ENCODE data around the gene FSTL4.

The FSTL4 gene

GRCh38 chr5:133278317-133278716 is 334.0 kb downstream of the FSTL4 start:
- DNase-seq = no peak

DNA sequence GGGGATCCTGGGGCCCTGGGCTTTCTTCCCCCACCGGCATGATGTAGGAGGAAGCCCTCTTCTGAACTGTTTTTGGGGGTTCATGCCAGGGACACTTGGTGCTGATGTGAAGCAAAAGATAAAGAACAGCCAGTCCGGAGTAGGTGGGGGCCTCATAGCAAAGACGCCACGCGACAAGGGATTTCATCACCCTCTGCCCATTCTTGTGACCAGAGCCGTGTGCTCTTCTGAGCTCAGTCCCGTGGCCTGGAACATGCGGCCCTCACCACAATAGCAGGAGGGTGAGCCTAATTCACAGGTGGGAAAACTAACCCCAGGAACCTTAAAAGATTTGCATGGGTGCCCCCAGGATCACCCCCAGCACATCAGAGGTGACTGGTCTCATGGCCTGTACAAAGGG is 334.6 kb downstream of the FSTL4 start:
- DNase-seq = no peak

DNA sequence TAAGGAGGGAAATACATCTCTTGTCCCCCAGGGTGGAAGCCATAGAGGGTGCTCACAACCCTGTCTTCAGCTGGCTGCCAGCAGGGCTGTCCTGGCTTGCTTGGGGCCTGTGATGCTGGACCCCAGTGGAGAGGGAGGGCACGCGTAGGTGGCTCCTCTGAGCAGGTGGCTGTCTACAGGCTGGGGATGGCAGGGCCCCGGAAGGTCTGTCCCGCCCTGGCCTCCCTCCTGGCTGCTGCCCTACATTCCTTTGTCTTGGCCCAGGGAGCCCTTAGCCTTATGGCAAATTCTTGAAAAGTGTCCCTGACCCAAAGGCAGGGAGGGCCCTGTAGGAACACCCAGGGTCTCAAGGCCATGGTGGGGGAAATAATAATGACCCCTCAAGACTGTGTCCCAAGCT is 336.2 kb downstream of the FSTL4 start:
- DNase-seq = no peak

- DNase-seq = no peak
Observed at GRCh38 chr5:133275631-133276030, 336.7 kb downstream of the FSTL4 start.

GRCh38 chr5:133274597-133274935 is 337.8 kb downstream of the FSTL4 start:
- peak; percentile 55 for DNase-seq

DNA sequence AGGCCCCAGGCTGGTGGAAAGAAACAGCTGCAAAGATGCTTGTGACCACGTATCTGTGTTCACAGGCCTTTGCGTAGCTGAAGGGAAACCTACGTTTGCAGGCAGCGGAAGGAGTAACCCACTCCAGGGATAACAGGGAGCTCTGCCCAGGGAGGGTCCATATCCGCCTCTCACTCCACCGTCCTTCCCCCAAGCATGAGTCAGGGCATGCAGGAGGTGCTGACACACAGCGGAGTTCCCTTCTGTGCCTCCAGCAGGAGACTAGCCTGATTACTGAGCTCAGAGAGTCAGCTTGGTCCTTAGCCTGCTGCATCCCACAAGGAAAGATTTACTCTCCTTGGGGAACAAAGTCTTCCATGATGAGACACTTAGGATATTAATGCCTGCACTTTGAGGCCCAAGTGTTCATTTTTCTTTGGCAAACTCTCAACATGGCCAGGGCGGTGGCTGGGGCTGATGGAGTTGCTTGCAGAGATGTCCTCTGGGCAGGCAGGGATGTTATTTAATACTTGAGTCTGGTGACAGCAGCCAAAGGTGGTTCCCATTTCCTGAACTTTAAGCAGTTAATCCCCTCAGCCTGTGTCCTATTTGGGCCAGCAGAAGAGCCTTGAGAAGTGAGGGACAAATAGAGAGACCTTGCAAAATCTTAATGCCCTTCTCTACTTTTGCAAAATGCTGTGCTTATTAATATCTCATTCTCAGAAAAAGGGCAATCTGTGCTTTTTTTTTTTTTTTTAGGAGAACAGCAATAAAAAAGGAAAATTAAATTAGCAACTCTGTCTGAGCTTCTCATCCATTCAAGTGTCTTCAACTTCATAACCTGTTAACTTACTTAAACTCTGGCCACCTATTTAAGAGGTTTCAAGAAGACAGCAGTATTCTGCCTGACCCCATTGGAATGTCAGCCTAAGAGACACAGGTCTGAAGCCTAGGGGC is 338.4 kb downstream of the FSTL4 start:
- DNase-seq = no peak

GRCh38 chr5:133272345-133272744 is 340.0 kb downstream of the FSTL4 start:
- DNase-seq = no peak

DNA sequence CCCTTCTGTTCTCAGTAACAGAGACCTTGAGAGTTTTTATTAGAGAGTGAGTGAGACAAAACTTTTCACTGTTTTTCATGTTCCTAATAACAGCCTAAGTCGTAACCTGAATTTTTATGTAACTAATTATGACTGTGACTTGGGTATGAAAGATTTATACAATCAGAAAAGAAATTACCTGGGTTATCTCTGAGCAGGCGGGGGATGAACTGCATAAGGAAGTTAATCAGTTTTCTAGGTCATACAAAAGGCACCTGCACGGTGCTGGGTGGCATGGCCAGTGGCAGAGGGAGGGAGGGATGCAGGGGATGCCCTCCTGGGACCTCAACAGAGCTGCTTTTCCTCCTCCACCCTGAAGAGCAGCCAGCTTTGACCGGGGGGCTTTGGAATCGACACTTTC is 340.7 kb downstream of the FSTL4 start:
- DNase-seq = no peak

DNA sequence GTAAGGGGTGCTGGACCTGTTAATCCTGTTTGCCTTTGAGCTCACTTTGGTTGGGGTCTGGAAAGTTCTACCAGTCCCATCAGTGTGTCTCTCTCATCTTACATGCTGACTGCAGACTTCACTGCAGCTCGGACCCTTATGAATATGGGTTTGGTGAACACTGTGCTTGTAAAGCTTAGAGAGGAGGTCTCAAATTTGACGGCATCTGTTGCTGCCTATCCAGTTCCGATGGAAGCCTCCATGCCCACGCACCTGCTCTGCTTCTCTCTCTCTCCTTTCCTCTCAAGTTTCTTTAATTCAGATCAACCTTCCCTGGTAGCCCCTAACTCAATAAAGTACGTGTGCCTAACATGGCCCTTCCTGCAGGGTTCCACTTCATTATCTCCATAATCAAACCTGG is 342.6 kb downstream of the FSTL4 start:
- no peak for DNase-seq

DNA sequence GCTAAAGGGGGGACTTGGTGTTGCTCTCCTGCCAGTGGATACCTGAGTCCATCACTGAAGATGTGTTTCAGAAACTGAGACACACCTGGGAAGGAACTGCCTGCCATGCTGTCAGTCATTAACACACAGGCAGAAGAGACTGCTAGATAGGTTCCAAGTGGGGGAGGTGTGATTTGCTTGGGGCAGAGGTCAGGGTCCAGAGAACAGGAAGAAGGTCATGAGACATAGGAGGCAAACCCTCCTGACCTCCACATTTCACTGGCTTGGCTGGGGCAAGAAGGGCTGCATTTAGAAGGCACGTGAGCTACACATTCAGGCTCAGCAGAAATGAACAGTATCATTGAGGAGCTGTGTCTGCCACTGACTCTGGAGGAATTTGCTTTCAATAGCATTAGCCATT is 344.7 kb downstream of the FSTL4 start:
- no peak for DNase-seq

DNA sequence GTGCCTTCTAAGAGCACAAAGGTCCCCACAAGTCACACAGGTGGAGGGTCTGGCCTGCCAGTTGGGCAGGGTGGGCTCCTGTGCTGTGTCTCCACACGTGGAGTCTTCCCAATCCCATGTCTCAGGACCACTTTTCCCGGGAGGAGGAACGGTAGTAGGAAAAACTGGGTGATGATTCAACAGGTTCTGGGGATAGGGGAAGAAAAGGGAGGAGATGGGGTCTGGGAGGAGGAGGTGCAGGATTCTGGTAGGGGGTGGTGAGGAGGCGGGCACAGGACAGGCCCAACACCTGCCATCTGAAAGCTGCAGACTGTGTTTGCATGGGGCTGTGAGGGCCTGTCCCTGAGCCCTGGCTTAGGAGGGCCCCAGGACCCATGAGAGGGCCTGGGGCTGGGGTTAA is 345.4 kb downstream of the FSTL4 start:
- no peak for DNase-seq

DNA sequence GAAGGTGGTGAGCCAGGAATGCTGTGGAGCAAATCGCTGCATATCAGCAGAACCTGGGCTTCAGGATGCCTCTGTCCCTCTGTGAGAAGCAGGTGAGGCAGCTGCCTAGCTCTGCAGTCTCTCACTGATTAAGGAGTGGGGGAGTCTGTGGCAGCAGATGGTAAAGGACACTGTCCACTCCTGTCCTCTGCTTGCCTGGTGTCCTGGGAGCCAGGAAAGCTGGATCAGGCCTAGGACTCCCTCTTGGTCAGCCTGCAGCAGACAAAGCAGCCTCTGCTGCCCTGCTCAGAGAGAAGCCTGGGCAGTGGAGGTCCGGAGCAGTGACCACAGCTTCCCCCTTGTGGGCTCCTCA is 345.8 kb downstream of the FSTL4 start:
- DNase-seq = no peak

GRCh38 chr5:133265720-133266526 is 346.4 kb downstream of the FSTL4 start:
- no peak for DNase-seq

GRCh38 chr5:133265257-133265656 is 347.1 kb downstream of the FSTL4 start:
- DNase-seq = no peak

DNA sequence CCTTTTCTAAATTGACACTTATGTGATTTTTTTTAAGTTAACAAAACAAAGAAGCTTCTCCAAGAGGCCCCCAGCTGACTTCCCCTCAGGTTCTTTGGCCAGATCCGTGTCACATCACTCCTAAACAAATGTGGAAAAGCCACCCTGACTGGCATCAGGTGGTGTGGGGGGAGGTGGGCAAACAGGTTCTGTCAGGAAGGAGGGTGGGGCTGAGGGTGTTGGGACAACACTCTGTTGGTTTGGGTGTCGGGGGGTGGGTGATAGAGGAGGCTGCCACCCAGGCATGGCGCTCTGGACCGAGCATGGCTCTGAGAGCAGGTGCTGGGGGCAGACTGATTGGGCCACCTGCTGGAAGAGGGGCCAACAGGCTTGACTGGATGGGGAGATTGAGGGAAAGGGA is 349.7 kb downstream of the FSTL4 start:
- no peak for DNase-seq

- DNase-seq = no peak
Observed at GRCh38 chr5:133261993-133262392, 350.3 kb downstream of the FSTL4 start.

- DNase-seq = no peak
Observed at GRCh38 chr5:133260715-133261114, 351.6 kb downstream of the FSTL4 start.

DNA sequence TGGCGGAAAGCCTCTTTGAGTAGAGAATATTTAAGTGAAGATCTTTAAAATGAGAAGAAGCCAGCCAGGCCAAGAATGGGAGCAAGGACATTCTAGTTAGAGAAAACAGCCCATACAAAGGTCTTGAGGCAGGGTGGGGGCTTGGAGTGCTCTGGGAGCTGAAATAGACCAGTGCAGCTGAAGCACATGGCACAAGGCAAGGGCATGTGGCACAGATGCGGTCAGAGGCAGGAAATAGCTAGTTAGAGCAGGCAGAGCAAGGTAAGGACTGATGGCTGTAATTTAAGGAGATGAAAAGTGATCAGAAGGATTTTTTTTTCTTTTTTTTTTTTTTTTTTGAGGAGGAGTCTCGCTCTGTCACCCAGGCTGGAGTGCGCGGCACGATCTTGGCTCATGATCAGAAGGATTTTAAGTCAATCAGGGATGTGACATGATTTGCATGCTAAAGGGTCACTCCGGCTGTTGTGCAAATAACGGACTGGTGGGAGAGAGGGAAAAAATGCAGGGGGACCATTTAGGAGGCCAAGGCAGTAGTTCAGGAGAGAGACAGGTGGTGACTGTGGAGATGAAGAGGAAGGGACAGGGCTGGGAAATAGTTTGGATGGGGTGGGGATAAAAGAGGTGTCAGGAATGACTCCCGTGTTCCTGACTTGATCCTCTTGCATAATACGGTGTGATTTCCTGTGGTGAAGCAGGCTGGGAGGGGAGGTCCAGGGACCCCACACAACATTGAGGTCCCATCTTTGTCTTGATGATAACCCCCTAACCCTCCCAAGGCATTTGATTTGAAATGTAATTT is 352.9 kb downstream of the FSTL4 start:
- no peak for DNase-seq

GRCh38 chr5:133257977-133258376 is 354.4 kb downstream of the FSTL4 start:
- DNase-seq = no peak

GRCh38 chr5:133256276-133256675 is 356.1 kb downstream of the FSTL4 start:
- peak; percentile 9 for DNase-seq

DNA sequence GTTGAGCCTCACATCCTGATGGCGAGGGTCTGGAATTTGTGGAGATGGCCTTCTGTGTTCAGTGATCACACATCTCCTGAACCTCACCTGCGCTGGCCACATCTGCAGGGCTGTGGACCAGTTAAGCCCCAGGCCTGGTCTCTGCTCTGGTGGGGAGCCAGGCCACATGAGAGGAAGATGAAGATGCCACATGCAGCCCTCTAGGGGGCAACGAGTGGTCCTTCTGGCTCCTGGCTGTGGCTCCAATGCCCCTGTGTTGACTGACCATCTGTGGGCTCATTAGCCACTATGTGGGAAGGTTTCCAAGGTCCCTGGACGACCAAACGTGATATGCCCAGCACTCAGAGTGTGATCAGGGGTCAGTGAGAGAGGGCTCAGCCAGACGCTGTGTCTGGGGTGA is 357.5 kb downstream of the FSTL4 start:
- no peak for DNase-seq

- no peak for DNase-seq
Observed at GRCh38 chr5:133253671-133254070, 358.7 kb downstream of the FSTL4 start.

GRCh38 chr5:133253070-133253469 is 359.3 kb downstream of the FSTL4 start:
- no peak for DNase-seq

DNA sequence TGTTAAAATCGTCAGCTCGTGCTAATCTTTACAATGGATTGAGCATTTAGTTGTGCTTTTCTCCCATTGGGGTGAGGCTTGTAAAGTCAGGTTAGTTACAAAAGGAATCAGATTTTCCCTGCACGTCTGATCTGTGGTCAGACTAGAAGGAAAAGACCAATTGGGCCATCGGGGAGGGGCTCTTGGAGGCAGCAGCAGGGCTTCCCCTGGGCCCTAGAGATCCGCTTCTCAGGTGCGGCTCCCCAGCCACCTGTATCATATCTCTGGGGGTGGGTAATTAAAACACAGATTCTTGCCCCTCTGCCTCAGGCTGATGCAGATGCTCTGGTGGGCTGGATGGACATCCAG is 360.2 kb downstream of the FSTL4 start:
- DNase-seq = no peak

All from NCI-H774 (cell line).